HCT116 (cell line): ENCODE measurements around the gene EHF. TPM values are rescaled to one million over a fixed set of nuclear protein-coding genes. Genes with fewer than 3 reads are reported as not detected.
A peak's percentile ranks its signal among the peaks of the same experiment; 100 is the strongest.

ENCODE experiments used
- ATAC-seq: fragments of 200-7000 bp; cut with Tn5 transposase; 2 replicates; pipeline ENCODE4 v1.9.1; 2020; ENCODE audit warnings: mild to moderate bottlenecking, moderate library complexity
- BruUV-seq: library from RNA; stranded (reverse); fragments of 400-500 nt; replicated peaks from 2 replicates; lab custom pipeline; 2021; lab: Mats Ljungman, UMichigan
- CTCF ChIA-PET: fragments of 300-600 bp; sonication (Branson Sonifier 250); formaldehyde crosslinking; loops from one replicate; lab custom pipeline; 2021; ENCODE audit warnings: antibody characterized with exemption; lab: Charles Lee
- POLR2A ChIA-PET: fragments of 300-600, 350-600 bp; sonication (Branson Sonifier 250); formaldehyde crosslinking; loops from one replicate; lab custom pipeline; 2021; ENCODE audit warnings: antibody characterized with exemption; lab: Charles Lee
- RAD21 ChIA-PET, 2 experiments: fragments of 300-600 bp; sonication (Branson Sonifier 250); formaldehyde crosslinking; loops; one replicate each; lab custom pipeline; 2023; ENCODE audit warnings: low total read pairs in 2 of 2; ENCODE audit not compliant: uncharacterized antibody in 2 of 2, unreplicated experiment in 2 of 2, low non-redundant PET in 1 of 2; lab: Charles Lee
- DNase-seq: peaks from one replicate; pipeline ENCODE4 v3.0.0-alpha.2; 2010; ENCODE audit warnings: low read depth, low spot score
- H2AFZ ChIP-seq: fragments of 200-600 bp; shearing (Covaris generic), sonication (generic); 2 replicates; pipeline ENCODE4 v1.6.1; 2017; ENCODE audit warnings: low read depth, mixed run types, mixed read lengths, antibody characterized with exemption, low read length; ENCODE audit not compliant: poor library complexity, severe bottlenecking
- H3K27ac ChIP-seq: 2 replicates; pipeline ENCODE4 v1.5.1; 2012; ENCODE audit warnings: low read depth, low read length
- H3K27me3 ChIP-seq: fragments of 200-600 bp; sonication (generic); 2 replicates; pipeline ENCODE4 v1.6.1; 2016; ENCODE audit warnings: mixed run types, low read length, mixed read lengths; ENCODE audit not compliant: insufficient read depth
- H3K36me3 ChIP-seq, 2 experiments: fragments of 200-500 bp in 1 of 2; fragments of 200-600 bp in 1 of 2; sonication (Bioruptor generic) in 1 of 2; sonication (generic) in 1 of 2; 2 replicates each; pipeline versions ENCODE4 v1.5.1 to v1.6.1; 2014 to 2016; ENCODE audit warnings: low read length in 2 of 2, inconsistent platforms in 1 of 2, mixed read lengths in 1 of 2, mixed run types in 1 of 2; ENCODE audit not compliant: insufficient read depth in 2 of 2, control insufficient read depth in 1 of 2
- H3K4me1 ChIP-seq, 2 experiments: fragments of 200-600 bp in 1 of 2; sonication (generic) in 1 of 2; 2 replicates each; pipeline versions ENCODE4 v1.5.1 to v1.6.1; 2012 to 2017; ENCODE audit warnings: low read length in 2 of 2, inconsistent platforms in 1 of 2, mild to moderate bottlenecking in 1 of 2, mixed read lengths in 1 of 2, mixed run types in 1 of 2, moderate library complexity in 1 of 2; ENCODE audit not compliant: insufficient read depth in 2 of 2, control insufficient read depth in 1 of 2
- H3K4me2 ChIP-seq: fragments of 200-600 bp; sonication (generic); 2 replicates; pipeline ENCODE4 v1.6.1; 2017; ENCODE audit warnings: mixed run types, low read length, mixed read lengths
- H3K4me3 ChIP-seq, 2 experiments: fragments of 200-600 bp in 1 of 2; sonication (generic) in 1 of 2; replicated peaks in 1 of 2; 2 replicates each; pipeline ENCODE4 v1.5.1; 2011 to 2016; ENCODE audit warnings: low read length in 2 of 2, control low read depth in 1 of 2, low read depth in 1 of 2, mild to moderate bottlenecking in 1 of 2, mixed read lengths in 1 of 2, mixed run types in 1 of 2
- H3K79me2 ChIP-seq: fragments of 200-600 bp; sonication (generic); 2 replicates; pipeline ENCODE4 v1.6.1; 2017; ENCODE audit warnings: mild to moderate bottlenecking, mixed run types, low read length, moderate library complexity, mixed read lengths; ENCODE audit not compliant: insufficient read depth
- H3K9ac ChIP-seq: fragments of 200-600 bp; sonication (generic); 2 replicates; pipeline ENCODE4 v1.6.1; 2016; ENCODE audit warnings: low read length, mixed read lengths
- H3K9me2 ChIP-seq: fragments of 200-600 bp; sonication (generic), shearing (Covaris generic); 2 replicates; pipeline ENCODE4 v1.6.1; 2017; ENCODE audit warnings: mixed run types, mild to moderate bottlenecking, moderate library complexity; ENCODE audit not compliant: insufficient read depth
- H3K9me3 ChIP-seq, 2 experiments: fragments of 200-500 bp in 1 of 2; fragments of 200-600 bp in 1 of 2; sonication (Bioruptor generic) in 1 of 2; sonication (generic) in 1 of 2; 2 replicates each; pipeline ENCODE4 v1.6.1; 2014 to 2017; ENCODE audit warnings: low read length in 2 of 2, mixed read lengths in 2 of 2, inconsistent platforms in 1 of 2, low read depth in 1 of 2, mild to moderate bottlenecking in 1 of 2, mixed run types in 1 of 2, moderate library complexity in 1 of 2; ENCODE audit not compliant: control insufficient read depth in 1 of 2, insufficient read depth in 1 of 2
- H4K20me1 ChIP-seq: fragments of 200-600 bp; sonication (generic), shearing (Covaris generic); 2 replicates; pipeline ENCODE4 v1.6.1; 2017; ENCODE audit warnings: mixed run types, mild to moderate bottlenecking, moderate library complexity; ENCODE audit not compliant: insufficient read depth
- CBX3 ChIP-seq: IDR thresholded peaks from 2 replicates; pipeline ENCODE4 v1.6.1; 2012; ENCODE audit warnings: low read depth
- EZH2phosphoT487 ChIP-seq: fragments of 200-600 bp; IDR thresholded peaks from 2 replicates; pipeline ENCODE4 v1.6.1; 2018; ENCODE audit warnings: antibody characterized with exemption, borderline replicate concordance
- FOSL1 ChIP-seq: IDR thresholded peaks from 2 replicates; pipeline ENCODE4 v1.6.1; 2012; ENCODE audit warnings: low read depth
- MAX ChIP-seq: IDR thresholded peaks from 2 replicates; pipeline ENCODE4 v1.6.1; 2012
- POLR2A ChIP-seq: IDR thresholded peaks from 2 replicates; pipeline ENCODE4 v1.7.0; 2011; ENCODE audit warnings: borderline replicate concordance; ENCODE audit not compliant: insufficient read depth, insufficient read length; ENCODE audit errors: extremely low read depth
- SIN3A ChIP-seq: IDR thresholded peaks from 2 replicates; pipeline ENCODE4 v1.6.1; 2012; ENCODE audit warnings: low read depth
- SRF ChIP-seq: IDR thresholded peaks from 2 replicates; pipeline ENCODE4 v1.6.1; 2012; ENCODE audit warnings: low read depth
- TCF7L2 ChIP-seq: IDR thresholded peaks from 2 replicates; pipeline ENCODE4 v1.7.0; 2011; ENCODE audit warnings: borderline replicate concordance, inconsistent platforms; ENCODE audit not compliant: insufficient read depth, insufficient read length; ENCODE audit errors: extremely low read depth
- ZBTB33 ChIP-seq: IDR thresholded peaks from 2 replicates; pipeline ENCODE4 v1.6.1; 2011; ENCODE audit warnings: mild to moderate bottlenecking, low read length, moderate library complexity; ENCODE audit not compliant: insufficient replicate concordance; ENCODE audit errors: extremely low read depth
- intact Hi-C: fragments of 100-400 bp; cut with micrococcal nuclease; formaldehyde crosslinking; loops from 2 replicates; pipeline ENCODE4 v1.10.0; 2022
- total RNA-seq: library from RNA; stranded (reverse); gene quantifications from one replicate; pipeline ENCODE4 v1.2.1, GENCODE V29; 2021; ENCODE audit not compliant: unreplicated experiment
- TF ChIP-seq, protein P1 (sequence below), 3 experiments: fragments of 200-600 bp in 1 of 3; sonication (generic) in 1 of 3; IDR thresholded peaks in 2 of 3; conservative IDR thresholded peaks in 1 of 3; 2 replicates each; pipeline ENCODE4 v1.5.1; 2012 to 2017; ENCODE audit warnings: low read depth in 2 of 3, low read length in 2 of 3, antibody characterized with exemption in 1 of 3, borderline replicate concordance in 1 of 3, control low read depth in 1 of 3, mild to moderate bottlenecking in 1 of 3, mixed read lengths in 1 of 3, mixed run types in 1 of 3, moderate library complexity in 1 of 3; ENCODE audit not compliant: insufficient read depth in 1 of 3
- TF ChIP-seq, protein P2 (sequence below): IDR thresholded peaks from 2 replicates; pipeline ENCODE4 v1.6.1; 2012; ENCODE audit warnings: low read depth

EHF gene
- total RNA-seq, 1 experiment from 2014 or later: 51.5 TPM

DNA sequence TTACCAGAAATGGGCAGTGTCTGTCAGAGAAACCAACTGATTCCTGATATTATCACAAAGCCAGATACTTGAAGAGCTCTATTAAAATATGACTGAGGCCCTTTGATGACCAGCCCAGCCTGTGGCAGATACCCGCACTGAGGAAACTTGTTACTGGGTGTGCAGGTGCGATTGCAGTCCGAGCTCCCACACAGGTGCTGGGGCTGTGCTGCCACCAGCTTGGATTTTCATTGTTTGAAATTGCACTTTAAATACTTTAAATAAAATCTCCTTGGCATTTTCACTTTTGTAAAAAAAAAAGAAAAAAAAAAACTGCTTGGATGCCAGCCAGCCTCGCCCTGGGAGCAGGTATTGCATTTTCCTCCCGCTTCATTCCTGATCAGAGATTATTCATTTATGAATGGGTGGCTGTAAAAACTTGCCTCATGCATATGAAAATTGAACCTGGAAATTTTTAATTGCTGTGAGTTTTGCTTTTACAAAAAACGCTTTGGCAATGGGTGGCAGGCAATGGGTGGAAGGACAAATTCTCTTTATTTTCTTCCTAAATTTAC, 21.2 kb downstream of the EHF start:
- H3K27ac ChIP-seq: peak overlapping the region; percentile 57
- no TSS peak for BruUV-seq
- no peaks in the 10 kb centered on the region for H3K27me3 ChIP-seq
- ChIA-PET CTCF (interaction anchor here (1.2 kb wide), 1 partner anchor 56 kb away, joined by 5 read pairs; no protein-coding TSS in a partner anchor), POLR2A (interaction anchor here (0.9 to 2.0 kb wide), 2 partner anchors 13 to 41 kb away, joined by 3 to 7 read pairs; no protein-coding TSS in a partner anchor), RAD21 (no interaction called here)
- H3K4me3 ChIP-seq: no peak overlapping the region
- no peaks in the 10 kb centered on the region for H3K9me3 ChIP-seq
- H3K4me1 ChIP-seq: peaks cover 40 to 98% of the 10 kb centered on the region in 2 experiments
- peaks cover 0 to 14% of the 10 kb centered on the region in 2 experiments; a peak in 1 of 4 replicates for H3K36me3 ChIP-seq
- intact Hi-C loops: no loop called here
- peak overlapping the region; percentile 69 for H3K4me2 ChIP-seq
- no peak for DNase-seq
- peaks cover 69% of the 10 kb centered on the region for H3K79me2 ChIP-seq
- no peaks in the 10 kb centered on the region for H4K20me1 ChIP-seq
- ATAC-seq: no peak
- H2AFZ ChIP-seq: no peak overlapping the region
- no peaks in the 10 kb centered on the region for H3K9me2 ChIP-seq
- H3K9ac ChIP-seq: peak overlapping the region; percentile 47
- TF ChIP-seq SRF: no peak
- TF ChIP-seq FOSL1: no peak
- TF ChIP-seq, protein P1, sequence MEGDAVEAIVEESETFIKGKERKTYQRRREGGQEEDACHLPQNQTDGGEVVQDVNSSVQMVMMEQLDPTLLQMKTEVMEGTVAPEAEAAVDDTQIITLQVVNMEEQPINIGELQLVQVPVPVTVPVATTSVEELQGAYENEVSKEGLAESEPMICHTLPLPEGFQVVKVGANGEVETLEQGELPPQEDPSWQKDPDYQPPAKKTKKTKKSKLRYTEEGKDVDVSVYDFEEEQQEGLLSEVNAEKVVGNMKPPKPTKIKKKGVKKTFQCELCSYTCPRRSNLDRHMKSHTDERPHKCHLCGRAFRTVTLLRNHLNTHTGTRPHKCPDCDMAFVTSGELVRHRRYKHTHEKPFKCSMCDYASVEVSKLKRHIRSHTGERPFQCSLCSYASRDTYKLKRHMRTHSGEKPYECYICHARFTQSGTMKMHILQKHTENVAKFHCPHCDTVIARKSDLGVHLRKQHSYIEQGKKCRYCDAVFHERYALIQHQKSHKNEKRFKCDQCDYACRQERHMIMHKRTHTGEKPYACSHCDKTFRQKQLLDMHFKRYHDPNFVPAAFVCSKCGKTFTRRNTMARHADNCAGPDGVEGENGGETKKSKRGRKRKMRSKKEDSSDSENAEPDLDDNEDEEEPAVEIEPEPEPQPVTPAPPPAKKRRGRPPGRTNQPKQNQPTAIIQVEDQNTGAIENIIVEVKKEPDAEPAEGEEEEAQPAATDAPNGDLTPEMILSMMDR (IDR thresholded peaks at IDR 0.05 in 2 of 3, conservative IDR thresholded peaks at IDR 0.05 in 1 of 3; ENCODE audit: borderline replicate concordance in 1 of 3, insufficient read depth in 1 of 3, low read depth in 2 of 3, low read length in 2 of 3): no peak
- TF ChIP-seq CBX3: no peak
- TF ChIP-seq POLR2A: no peak
- no peak for TF ChIP-seq TCF7L2
- TF ChIP-seq, protein P2, sequence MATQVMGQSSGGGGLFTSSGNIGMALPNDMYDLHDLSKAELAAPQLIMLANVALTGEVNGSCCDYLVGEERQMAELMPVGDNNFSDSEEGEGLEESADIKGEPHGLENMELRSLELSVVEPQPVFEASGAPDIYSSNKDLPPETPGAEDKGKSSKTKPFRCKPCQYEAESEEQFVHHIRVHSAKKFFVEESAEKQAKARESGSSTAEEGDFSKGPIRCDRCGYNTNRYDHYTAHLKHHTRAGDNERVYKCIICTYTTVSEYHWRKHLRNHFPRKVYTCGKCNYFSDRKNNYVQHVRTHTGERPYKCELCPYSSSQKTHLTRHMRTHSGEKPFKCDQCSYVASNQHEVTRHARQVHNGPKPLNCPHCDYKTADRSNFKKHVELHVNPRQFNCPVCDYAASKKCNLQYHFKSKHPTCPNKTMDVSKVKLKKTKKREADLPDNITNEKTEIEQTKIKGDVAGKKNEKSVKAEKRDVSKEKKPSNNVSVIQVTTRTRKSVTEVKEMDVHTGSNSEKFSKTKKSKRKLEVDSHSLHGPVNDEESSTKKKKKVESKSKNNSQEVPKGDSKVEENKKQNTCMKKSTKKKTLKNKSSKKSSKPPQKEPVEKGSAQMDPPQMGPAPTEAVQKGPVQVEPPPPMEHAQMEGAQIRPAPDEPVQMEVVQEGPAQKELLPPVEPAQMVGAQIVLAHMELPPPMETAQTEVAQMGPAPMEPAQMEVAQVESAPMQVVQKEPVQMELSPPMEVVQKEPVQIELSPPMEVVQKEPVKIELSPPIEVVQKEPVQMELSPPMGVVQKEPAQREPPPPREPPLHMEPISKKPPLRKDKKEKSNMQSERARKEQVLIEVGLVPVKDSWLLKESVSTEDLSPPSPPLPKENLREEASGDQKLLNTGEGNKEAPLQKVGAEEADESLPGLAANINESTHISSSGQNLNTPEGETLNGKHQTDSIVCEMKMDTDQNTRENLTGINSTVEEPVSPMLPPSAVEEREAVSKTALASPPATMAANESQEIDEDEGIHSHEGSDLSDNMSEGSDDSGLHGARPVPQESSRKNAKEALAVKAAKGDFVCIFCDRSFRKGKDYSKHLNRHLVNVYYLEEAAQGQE: no peak
- no peak for TF ChIP-seq EZH2phosphoT487
- TF ChIP-seq MAX: no peak
- no peak for TF ChIP-seq ZBTB33
- no peak for TF ChIP-seq SIN3A
